Testis (tissue), 2 donors: ENCODE results near the gene GMCL1.

Experiments
- CTCF ChIP-seq, 3 experiments: fragments of 450-650 bp in 2 of 3; fragments of 200-600 bp in 1 of 3; sonication (generic) in 1 of 3; IDR thresholded peaks; one replicate each; pipeline ENCODE4 v1.5.1; 2016 to 2019; ENCODE audit warnings: antibody characterized with exemption in 3 of 3, mild to moderate bottlenecking in 2 of 3, moderate library complexity in 1 of 3
- POLR2A ChIP-seq: fragments of 450-650 bp; IDR thresholded peaks from one replicate; pipeline ENCODE4 v1.6.1; 2017; ENCODE audit warnings: antibody characterized with exemption, mild to moderate bottlenecking, moderate library complexity

GRCh38 chr2:69914164-69914949, 84.9 kb downstream of the GMCL1 start:
- TF ChIP-seq CTCF (IDR thresholded peaks at IDR 0.05) (peak in 1 of 3 experiments; percentile 22), POLR2A (peak; percentile 96)
